CD4-positive, alpha-beta memory T cell (primary cell): ENCODE measurements around the gene CEBPZ. TPM values are rescaled to one million over a fixed set of nuclear protein-coding genes. Genes with fewer than 3 reads are reported as not detected.
"Not testable (repeated sequence)": the region's sequence is repeated elsewhere in the genome, so short reads cannot be mapped to it uniquely, and the experiment has no call there.

Experiments used
- CTCF ChIA-PET: fragments of 350-600 bp; sonication (Branson Sonifier 250); formaldehyde crosslinking; loops from one replicate; lab custom pipeline; 2021; ENCODE audit warnings: inconsistent platforms; ENCODE audit not compliant: partially characterized antibody; lab: Charles Lee
- POLR2A ChIA-PET: fragments of 350-600 bp; sonication (Branson Sonifier 250); formaldehyde crosslinking; loops from one replicate; lab custom pipeline; 2021; ENCODE audit not compliant: partially characterized antibody; lab: Charles Lee
- DNase-seq, 5 donors: peaks; one replicate each; pipeline versions ENCODE4 v3.0.0 to v3.0.0-alpha.2; 2020 to 2022; ENCODE audit warnings: mixed read lengths in 1 of 5
- H3K27ac ChIP-seq: one replicate; pipeline ENCODE4 v1.7.0; 2013; ENCODE audit warnings: low read depth, low read length
- H3K27me3 ChIP-seq: 2 replicates; pipeline ENCODE4 v1.7.0; 2013; ENCODE audit warnings: mild to moderate bottlenecking, low read length, moderate library complexity; ENCODE audit not compliant: insufficient read depth
- H3K36me3 ChIP-seq: 2 replicates; pipeline ENCODE4 v1.7.0; 2013; ENCODE audit warnings: mild to moderate bottlenecking, low read length, moderate library complexity; ENCODE audit not compliant: insufficient read depth
- H3K4me1 ChIP-seq: 2 replicates; pipeline ENCODE4 v1.7.0; 2013; ENCODE audit warnings: mild to moderate bottlenecking, low read length, moderate library complexity; ENCODE audit not compliant: insufficient read depth
- H3K4me3 ChIP-seq, 2 donors: one replicate each; pipeline ENCODE4 v1.7.0; 2013; ENCODE audit warnings: low read length in 2 of 2, mild to moderate bottlenecking in 1 of 2
- H3K9me3 ChIP-seq, 2 donors: one replicate each; pipeline ENCODE4 v1.7.0; 2013; ENCODE audit warnings: low read length in 2 of 2, control low read depth in 1 of 2; ENCODE audit not compliant: control insufficient read depth in 1 of 2
- H3K27ac Mint-ChIP-seq, 7 donors: one replicate each; pipeline ENCODE4 v1.8.0; 2020 to 2021; ENCODE audit warnings: mixed read lengths in 7 of 7, mild to moderate bottlenecking in 6 of 7, inconsistent platforms in 3 of 7, moderate library complexity in 3 of 7
- H3K27me3 Mint-ChIP-seq, 2 donors: one replicate each; pipeline ENCODE4 v1.8.0; 2020 to 2021; ENCODE audit warnings: mixed read lengths in 2 of 2
- H3K36me3 Mint-ChIP-seq, 2 donors: one replicate each; pipeline ENCODE4 v1.8.0; 2020 to 2021; ENCODE audit warnings: mixed read lengths in 2 of 2, inconsistent platforms in 1 of 2, mild to moderate bottlenecking in 1 of 2
- H3K4me1 Mint-ChIP-seq, 4 donors: one replicate each; pipeline ENCODE4 v1.8.0; 2020 to 2021; ENCODE audit warnings: mixed read lengths in 4 of 4, mild to moderate bottlenecking in 1 of 4
- H3K4me3 Mint-ChIP-seq, 8 donors: one replicate each; pipeline ENCODE4 v1.8.0; 2020 to 2021; ENCODE audit warnings: mixed read lengths in 8 of 8, mild to moderate bottlenecking in 7 of 8, moderate library complexity in 6 of 8, inconsistent platforms in 3 of 8
- H3K9me3 Mint-ChIP-seq, 8 donors: one replicate each; pipeline ENCODE4 v1.8.0; 2020 to 2021; ENCODE audit warnings: mixed read lengths in 8 of 8, mild to moderate bottlenecking in 5 of 8, inconsistent platforms in 3 of 8, moderate library complexity in 1 of 8
- intact Hi-C: fragments of 100-400 bp; cut with micrococcal nuclease; formaldehyde crosslinking; loops from one replicate; pipeline ENCODE4 v1.15.1; 2023
- polyA plus RNA-seq, 2 donors: library from polyadenylated mRNA; unstranded; fragments of 300-500 nt; fragmentation: Illumina TruSeq; gene quantifications; one replicate each; pipeline ENCODE4 v1.2.3, GENCODE V29; 2021
- total RNA-seq, 2 experiments: library from RNA; stranded (reverse); gene quantifications; one replicate each; pipeline ENCODE4 v1.2.3, GENCODE V29; 2021

Gene CEBPZ
- total and polyA plus RNA-seq, 4 experiments from 2014 or later: 28.3 to 70.9 (median 56.0) TPM

GRCh38 chr2:37243435-37243834, 12.0 kb upstream of the CEBPZ start:
- no peaks in the 10 kb centered on the region for H3K27me3 ChIP-seq
- Mint-ChIP-seq H3K27me3 (no peaks in the 10 kb centered on the region), H3K4me1 (peaks cover 8 to 31% (median 24%) of the 10 kb centered on the region in 4 donors), H3K36me3 (peaks cover 59 to 77% of the 10 kb centered on the region in 2 donors), H3K9me3 (peaks cover 0 to 4% (median 0%) of the 10 kb centered on the region in 8 donors), H3K4me3 (peak overlapping the region in 7 of 8 donors; percentile 1 to 64 (median 11)), H3K27ac (peak overlapping the region; percentile 62 to 96 (median 87))
- peaks cover 22% of the 10 kb centered on the region for H3K4me1 ChIP-seq
- H3K9me3 ChIP-seq: no peaks in the 10 kb centered on the region
- DNase-seq: peak; percentile 44 to 66 (median 46)
- CTCF ChIA-PET: interaction anchor here (1.0 kb wide), 1 partner anchor 12 kb away, joined by 5 read pairs; the partner anchor contains the start of genes CEBPZ and NDUFAF7
- intact Hi-C loops: no loop called here
- no peak overlapping the region for H3K4me3 ChIP-seq
- H3K36me3 ChIP-seq: peaks cover 49% of the 10 kb centered on the region
- peak overlapping the region; percentile 54 for H3K27ac ChIP-seq
- POLR2A ChIA-PET: interaction anchor here (0.8 to 2.2 kb wide), 5 partner anchors 8 to 80 kb away, joined by 3 to 20 read pairs (median 3); partner anchors contain the start of genes CEBPZ and NDUFAF7

GRCh38 chr2:37232131-37232933, 936 bp upstream of the CEBPZ start:
- H3K27ac ChIP-seq: peak overlapping the region; percentile 86
- H3K27me3 ChIP-seq: no peaks in the 10 kb centered on the region
- ChIA-PET POLR2A (interaction anchor here (0.6 to 2.5 kb wide), 19 partner anchors 9 to 1519 kb away, joined by 3 to 22 read pairs (median 4); partner anchors contain the start of genes CEBPZOS, EIF2AK2, GPATCH11 and HEATR5B), CTCF (interaction anchor here (0.7 to 1.4 kb wide), 7 partner anchors 11 to 645 kb away, joined by 3 to 5 read pairs (median 3); partner anchors contain the start of genes GPATCH11 and HEATR5B)
- H3K4me3 Mint-ChIP-seq: no peak overlapping the region
- peaks cover 11% of the 10 kb centered on the region for H3K36me3 ChIP-seq
- H3K9me3 Mint-ChIP-seq: no peaks in the 10 kb centered on the region
- peaks cover 37% of the 10 kb centered on the region for H3K4me1 ChIP-seq
- H3K27ac Mint-ChIP-seq: no peak overlapping the region
- intact Hi-C loops: no loop called here
- no peak for DNase-seq
- H3K4me1 Mint-ChIP-seq: peaks cover 20 to 33% (median 26%) of the 10 kb centered on the region in 4 donors
- H3K9me3 ChIP-seq: no peaks in the 10 kb centered on the region
- peaks cover 24 to 35% of the 10 kb centered on the region in 2 donors for H3K36me3 Mint-ChIP-seq
- H3K27me3 Mint-ChIP-seq: no peaks in the 10 kb centered on the region
- H3K4me3 ChIP-seq: peak overlapping the region; percentile 94 to 98

- H3K27me3 Mint-ChIP-seq: no peaks in the 10 kb centered on the region
- DNase-seq: no peak
- POLR2A ChIA-PET: interaction anchor here (2.5 kb wide), 1 partner anchor 34 kb away, joined by 22 read pairs; the partner anchor contains the start of gene CEBPZOS
These were observed 815 bp downstream of the CEBPZ start for GRCh38 chr2:37230581-37230980.

GRCh38 chr2:37228788-37229187, 2.6 kb downstream of the CEBPZ start:
- no peaks in the 10 kb centered on the region for H3K9me3 Mint-ChIP-seq
- POLR2A ChIA-PET: no interaction called here
- intact Hi-C loops: no loop called here

More at GRCh38 chr2:37230581-37230980, 815 bp downstream of the CEBPZ start:
- H3K27me3 ChIP-seq: no peaks in the 10 kb centered on the region
- H3K9me3 Mint-ChIP-seq: no peaks in the 10 kb centered on the region
- CTCF ChIA-PET: interaction anchor here (1.4 kb wide), 1 partner anchor 13 kb away, joined by 5 read pairs; no protein-coding TSS in a partner anchor
- peak overlapping the region; percentile 94 to 98 for H3K4me3 ChIP-seq
- H3K9me3 ChIP-seq: no peaks in the 10 kb centered on the region
- peak overlapping the region; percentile 86 for H3K27ac ChIP-seq
- H3K4me3 Mint-ChIP-seq: no peak overlapping the region
- no peak overlapping the region for H3K27ac Mint-ChIP-seq
- intact Hi-C loops: loop anchor here (2.0 kb wide), 1 partner anchor 34 kb away; the partner anchor contains the start of gene CEBPZOS
- H3K36me3 ChIP-seq: peaks cover 17% of the 10 kb centered on the region
- peaks cover 22 to 48% (median 35%) of the 10 kb centered on the region in 4 donors for H3K4me1 Mint-ChIP-seq
- peaks cover 21 to 39% of the 10 kb centered on the region in 2 donors for H3K36me3 Mint-ChIP-seq
- peaks cover 50% of the 10 kb centered on the region for H3K4me1 ChIP-seq

GRCh38 chr2:37226863-37227262, 4.5 kb downstream of the CEBPZ start:
- no peaks in the 10 kb centered on the region for H3K9me3 Mint-ChIP-seq
- Histone ChIP-seq H3K4me1 (peaks cover 54% of the 10 kb centered on the region), H3K9me3 (no peaks in the 10 kb centered on the region), H3K27me3 (no peaks in the 10 kb centered on the region), H3K27ac (no peak overlapping the region), H3K36me3 (peaks cover 28% of the 10 kb centered on the region), H3K4me3 (no peak overlapping the region)
- ChIA-PET CTCF (no interaction called here), POLR2A (no interaction called here)
- H3K36me3 Mint-ChIP-seq: peaks cover 30 to 49% of the 10 kb centered on the region in 2 donors
- peak overlapping the region in 1 of 7 donors; percentile 80 for H3K27ac Mint-ChIP-seq
- H3K4me1 Mint-ChIP-seq: peaks cover 36 to 64% (median 47%) of the 10 kb centered on the region in 4 donors
- no peaks in the 10 kb centered on the region for H3K27me3 Mint-ChIP-seq
- intact Hi-C loops: no loop called here
- H3K4me3 Mint-ChIP-seq: peak overlapping the region in 5 of 8 donors; percentile 5 to 54 (median 41)
- no peak for DNase-seq

More at GRCh38 chr2:37228788-37229187, 2.6 kb downstream of the CEBPZ start:
- Histone ChIP-seq H3K9me3 (no peaks in the 10 kb centered on the region), H3K27me3 (no peaks in the 10 kb centered on the region), H3K4me3 (no peak overlapping the region), H3K27ac (no peak overlapping the region), H3K36me3 (peaks cover 19% of the 10 kb centered on the region), H3K4me1 (peaks cover 63% of the 10 kb centered on the region)
- CTCF ChIA-PET: interaction anchor here (1.5 kb wide), 1 partner anchor 10 kb away, joined by 3 read pairs; no protein-coding TSS in a partner anchor
- no peak for DNase-seq
- Mint-ChIP-seq H3K4me3 (peak overlapping the region in 1 of 8 donors; percentile 54), H3K27me3 (no peaks in the 10 kb centered on the region), H3K27ac (peak overlapping the region in 1 of 7 donors; percentile 3), H3K4me1 (peaks cover 23 to 49% (median 36%) of the 10 kb centered on the region in 4 donors), H3K36me3 (peaks cover 16 to 36% of the 10 kb centered on the region in 2 donors)

- Mint-ChIP-seq H3K4me3 (peak overlapping the region in 2 of 8 donors; percentile 43 to 45), H3K27ac (peak overlapping the region in 2 of 7 donors; percentile 24 to 84), H3K36me3 (peaks cover 36 to 66% of the 10 kb centered on the region in 2 donors), H3K4me1 (peaks cover 39 to 64% (median 50%) of the 10 kb centered on the region in 4 donors)
- DNase-seq, POLR2A ChIA-PET, H3K27me3 ChIP-seq, H3K4me3 ChIP-seq, H3K27me3 Mint-ChIP-seq, CTCF ChIA-PET, H3K27ac ChIP-seq, H3K9me3 Mint-ChIP-seq, H3K9me3 ChIP-seq, intact Hi-C loops: not testable (repeated sequence)
- peaks cover 45% of the 10 kb centered on the region for H3K4me1 ChIP-seq
- H3K36me3 ChIP-seq: peaks cover 35% of the 10 kb centered on the region
These were observed 6.3 kb downstream of the CEBPZ start for GRCh38 chr2:37225129-37225528.
